Measurements from ENCODE around the gene SLC6A20. TPM values are rescaled to one million over a fixed set of nuclear protein-coding genes. Genes with fewer than 3 reads are reported as not detected.

SLC6A20 gene
- polyA plus RNA-seq, 4 donors = 10.9 to 43.0 (median 32.7) TPM

GRCh38 chr3:45730409-45731154, 65.8 kb downstream of the SLC6A20 start:
- Histone ChIP-seq H3K36me3 (ENCODE audit: control insufficient read depth in 3 of 3, insufficient read depth in 2 of 3, low read depth in 1 of 3, low read length in 3 of 3) (peaks cover 8 to 24% (median 16%) of the 10 kb centered on the region in 3 donors), H3K4me1 (ENCODE audit: control insufficient read depth in 3 of 3, insufficient read depth in 2 of 3, low read depth in 1 of 3, low read length in 2 of 3) (no peaks in the 10 kb centered on the region), H3K27ac (ENCODE audit: low read depth in 1 of 3, low read length in 2 of 3) (no peak overlapping the region), H3K9me3 (ENCODE audit: control insufficient read depth in 2 of 2, insufficient read depth in 1 of 2, low read depth in 1 of 2, low read length in 1 of 2) (no peaks in the 10 kb centered on the region), H3K4me3 (ENCODE audit: low read depth in 1 of 3, low read length in 3 of 3) (no peak overlapping the region), H3K27me3 (ENCODE audit: control insufficient read depth in 3 of 3, insufficient read depth in 3 of 3, low read length in 3 of 3) (no peaks in the 10 kb centered on the region)
- WGBS, 3 donors = 83 to 89% (median 88%) methylated on average over 4 of the region's 4 CpGs
- FAIRE-seq (no peak), DNase-seq (no peak)

GRCh38 chr3:45729614-45730013, 66.7 kb downstream of the SLC6A20 start:
- Histone ChIP-seq H3K27ac (ENCODE audit: low read depth in 1 of 3, low read length in 2 of 3) (no peak overlapping the region), H3K4me1 (ENCODE audit: control insufficient read depth in 3 of 3, insufficient read depth in 2 of 3, low read depth in 1 of 3, low read length in 2 of 3) (no peaks in the 10 kb centered on the region), H3K36me3 (ENCODE audit: control insufficient read depth in 3 of 3, insufficient read depth in 2 of 3, low read depth in 1 of 3, low read length in 3 of 3) (peaks cover 8 to 21% (median 14%) of the 10 kb centered on the region in 3 donors), H3K4me3 (ENCODE audit: low read depth in 1 of 3, low read length in 3 of 3) (no peak overlapping the region), H3K27me3 (ENCODE audit: control insufficient read depth in 3 of 3, insufficient read depth in 3 of 3, low read length in 3 of 3) (no peaks in the 10 kb centered on the region), H3K9me3 (ENCODE audit: control insufficient read depth in 2 of 2, insufficient read depth in 1 of 2, low read depth in 1 of 2, low read length in 1 of 2) (no peaks in the 10 kb centered on the region)
- no peak for DNase-seq
- FAIRE-seq = no peak
- 74 to 96% (median 94%) methylated on average over 2 of the region's 2 CpGs for WGBS, 3 donors

GRCh38 chr3:45724911-45725310, 71.4 kb downstream of the SLC6A20 start:
- FAIRE-seq = no peak
- WGBS, 3 donors = 89 to 93% (median 90%) methylated on average over 3 of the region's 3 CpGs
- H3K9me3 ChIP-seq (ENCODE audit: control insufficient read depth in 2 of 2, insufficient read depth in 1 of 2, low read depth in 1 of 2, low read length in 1 of 2) = no peaks in the 10 kb centered on the region
- no peak overlapping the region for H3K4me3 ChIP-seq (ENCODE audit: low read depth in 1 of 3, low read length in 3 of 3)
- no peak for DNase-seq
- peaks cover 0 to 9% (median 6%) of the 10 kb centered on the region in 3 donors for H3K36me3 ChIP-seq (ENCODE audit: control insufficient read depth in 3 of 3, insufficient read depth in 2 of 3, low read depth in 1 of 3, low read length in 3 of 3)
- no peaks in the 10 kb centered on the region for H3K27me3 ChIP-seq (ENCODE audit: control insufficient read depth in 3 of 3, insufficient read depth in 3 of 3, low read length in 3 of 3)
- no peaks in the 10 kb centered on the region for H3K4me1 ChIP-seq (ENCODE audit: control insufficient read depth in 3 of 3, insufficient read depth in 2 of 3, low read depth in 1 of 3, low read length in 2 of 3)
- no peak overlapping the region for H3K27ac ChIP-seq (ENCODE audit: low read depth in 1 of 3, low read length in 2 of 3)

- no peak for FAIRE-seq
- 65 to 80% (median 75%) methylated on average over 3 of the region's 3 CpGs for WGBS, 3 donors
Observed at GRCh38 chr3:45719655-45720487, 76.5 kb downstream of the SLC6A20 start.

GRCh38 chr3:45716790-45717336, 79.5 kb downstream of the SLC6A20 start:
- Histone ChIP-seq H3K4me3 (ENCODE audit: low read depth in 1 of 3, low read length in 3 of 3) (no peak overlapping the region), H3K4me1 (ENCODE audit: control insufficient read depth in 3 of 3, insufficient read depth in 2 of 3, low read depth in 1 of 3, low read length in 2 of 3) (no peaks in the 10 kb centered on the region), H3K27ac (ENCODE audit: low read depth in 1 of 3, low read length in 2 of 3) (no peak overlapping the region), H3K9me3 (ENCODE audit: control insufficient read depth in 2 of 2, insufficient read depth in 1 of 2, low read depth in 1 of 2, low read length in 1 of 2) (no peaks in the 10 kb centered on the region), H3K27me3 (ENCODE audit: control insufficient read depth in 3 of 3, insufficient read depth in 3 of 3, low read length in 3 of 3) (no peaks in the 10 kb centered on the region), H3K36me3 (ENCODE audit: control insufficient read depth in 3 of 3, insufficient read depth in 2 of 3, low read depth in 1 of 3, low read length in 3 of 3) (peaks cover 0 to 23% (median 13%) of the 10 kb centered on the region in 3 donors)
- DNase-seq (no peak), FAIRE-seq (no peak)
- WGBS, 3 donors = 88 to 97% (median 92%) methylated on average over 3 of the region's 3 CpGs

More at GRCh38 chr3:45719655-45720487, 76.5 kb downstream of the SLC6A20 start:
- no peak for DNase-seq
- H3K27me3 ChIP-seq (ENCODE audit: control insufficient read depth in 3 of 3, insufficient read depth in 3 of 3, low read length in 3 of 3) = no peaks in the 10 kb centered on the region
- H3K9me3 ChIP-seq (ENCODE audit: control insufficient read depth in 2 of 2, insufficient read depth in 1 of 2, low read depth in 1 of 2, low read length in 1 of 2) = no peaks in the 10 kb centered on the region
- H3K4me3 ChIP-seq (ENCODE audit: low read depth in 1 of 3, low read length in 3 of 3) = no peak overlapping the region
- H3K27ac ChIP-seq (ENCODE audit: low read depth in 1 of 3, low read length in 2 of 3) = no peak overlapping the region
- H3K36me3 ChIP-seq (ENCODE audit: control insufficient read depth in 3 of 3, insufficient read depth in 2 of 3, low read depth in 1 of 3, low read length in 3 of 3) = peaks cover 0 to 13% (median 13%) of the 10 kb centered on the region in 3 donors
- no peaks in the 10 kb centered on the region for H3K4me1 ChIP-seq (ENCODE audit: control insufficient read depth in 3 of 3, insufficient read depth in 2 of 3, low read depth in 1 of 3, low read length in 2 of 3)

GRCh38 chr3:45715945-45716344, 80.4 kb downstream of the SLC6A20 start:
- Histone ChIP-seq H3K27me3 (ENCODE audit: control insufficient read depth in 3 of 3, insufficient read depth in 3 of 3, low read length in 3 of 3) (no peaks in the 10 kb centered on the region), H3K9me3 (ENCODE audit: control insufficient read depth in 2 of 2, insufficient read depth in 1 of 2, low read depth in 1 of 2, low read length in 1 of 2) (no peaks in the 10 kb centered on the region), H3K27ac (ENCODE audit: low read depth in 1 of 3, low read length in 2 of 3) (no peak overlapping the region), H3K4me3 (ENCODE audit: low read depth in 1 of 3, low read length in 3 of 3) (no peak overlapping the region), H3K4me1 (ENCODE audit: control insufficient read depth in 3 of 3, insufficient read depth in 2 of 3, low read depth in 1 of 3, low read length in 2 of 3) (no peaks in the 10 kb centered on the region), H3K36me3 (ENCODE audit: control insufficient read depth in 3 of 3, insufficient read depth in 2 of 3, low read depth in 1 of 3, low read length in 3 of 3) (peaks cover 0 to 29% (median 16%) of the 10 kb centered on the region in 3 donors)
- no peak for DNase-seq
- 75 to 93% (median 84%) methylated on average over 2 of the region's 2 CpGs for WGBS, 3 donors
- no peak for FAIRE-seq

GRCh38 chr3:45712434-45713110, 83.8 kb downstream of the SLC6A20 start:
- H3K4me1 ChIP-seq (ENCODE audit: control insufficient read depth in 3 of 3, insufficient read depth in 2 of 3, low read depth in 1 of 3, low read length in 2 of 3) = no peaks in the 10 kb centered on the region
- peaks cover 0 to 33% (median 22%) of the 10 kb centered on the region in 3 donors for H3K36me3 ChIP-seq (ENCODE audit: control insufficient read depth in 3 of 3, insufficient read depth in 2 of 3, low read depth in 1 of 3, low read length in 3 of 3)
- H3K27ac ChIP-seq (ENCODE audit: low read depth in 1 of 3, low read length in 2 of 3) = no peak overlapping the region
- DNase-seq (no peak), FAIRE-seq (no peak)
- no peak overlapping the region for H3K4me3 ChIP-seq (ENCODE audit: low read depth in 1 of 3, low read length in 3 of 3)
- no peaks in the 10 kb centered on the region for H3K27me3 ChIP-seq (ENCODE audit: control insufficient read depth in 3 of 3, insufficient read depth in 3 of 3, low read length in 3 of 3)
- H3K9me3 ChIP-seq (ENCODE audit: control insufficient read depth in 2 of 2, insufficient read depth in 1 of 2, low read depth in 1 of 2, low read length in 1 of 2) = no peaks in the 10 kb centered on the region
- WGBS, 3 donors = 83 to 94% (median 93%) methylated on average over 7 of the region's 7 CpGs

GRCh38 chr3:45711931-45712330, 84.4 kb downstream of the SLC6A20 start:
- H3K27ac ChIP-seq (ENCODE audit: low read depth in 1 of 3, low read length in 2 of 3) = no peak overlapping the region
- H3K36me3 ChIP-seq (ENCODE audit: control insufficient read depth in 3 of 3, insufficient read depth in 2 of 3, low read depth in 1 of 3, low read length in 3 of 3) = peaks cover 0 to 35% (median 23%) of the 10 kb centered on the region in 3 donors
- H3K27me3 ChIP-seq (ENCODE audit: control insufficient read depth in 3 of 3, insufficient read depth in 3 of 3, low read length in 3 of 3) = no peaks in the 10 kb centered on the region
- H3K9me3 ChIP-seq (ENCODE audit: control insufficient read depth in 2 of 2, insufficient read depth in 1 of 2, low read depth in 1 of 2, low read length in 1 of 2) = no peaks in the 10 kb centered on the region
- DNase-seq (no peak), FAIRE-seq (no peak)
- H3K4me3 ChIP-seq (ENCODE audit: low read depth in 1 of 3, low read length in 3 of 3) = no peak overlapping the region
- H3K4me1 ChIP-seq (ENCODE audit: control insufficient read depth in 3 of 3, insufficient read depth in 2 of 3, low read depth in 1 of 3, low read length in 2 of 3) = no peaks in the 10 kb centered on the region
- 81 to 91% (median 82%) methylated on average over 4 of the region's 4 CpGs for WGBS, 3 donors

All from small intestine (tissue), 7 donors.